GM18909 (cell line): Measurements from ENCODE around the gene KAT2A.

ENCODE experiments used
- ATAC-seq: cut with Tn5 transposase; IDR thresholded peaks from one replicate; pipeline ENCODE4 v1.9.1; 2021; ENCODE audit warnings: mild to moderate bottlenecking; ENCODE audit not compliant: unreplicated experiment, poor library complexity

Gene KAT2A

GRCh38 chr17:42068979-42069378, 52.2 kb downstream of the KAT2A start:
- ATAC-seq: no peak

DNA sequence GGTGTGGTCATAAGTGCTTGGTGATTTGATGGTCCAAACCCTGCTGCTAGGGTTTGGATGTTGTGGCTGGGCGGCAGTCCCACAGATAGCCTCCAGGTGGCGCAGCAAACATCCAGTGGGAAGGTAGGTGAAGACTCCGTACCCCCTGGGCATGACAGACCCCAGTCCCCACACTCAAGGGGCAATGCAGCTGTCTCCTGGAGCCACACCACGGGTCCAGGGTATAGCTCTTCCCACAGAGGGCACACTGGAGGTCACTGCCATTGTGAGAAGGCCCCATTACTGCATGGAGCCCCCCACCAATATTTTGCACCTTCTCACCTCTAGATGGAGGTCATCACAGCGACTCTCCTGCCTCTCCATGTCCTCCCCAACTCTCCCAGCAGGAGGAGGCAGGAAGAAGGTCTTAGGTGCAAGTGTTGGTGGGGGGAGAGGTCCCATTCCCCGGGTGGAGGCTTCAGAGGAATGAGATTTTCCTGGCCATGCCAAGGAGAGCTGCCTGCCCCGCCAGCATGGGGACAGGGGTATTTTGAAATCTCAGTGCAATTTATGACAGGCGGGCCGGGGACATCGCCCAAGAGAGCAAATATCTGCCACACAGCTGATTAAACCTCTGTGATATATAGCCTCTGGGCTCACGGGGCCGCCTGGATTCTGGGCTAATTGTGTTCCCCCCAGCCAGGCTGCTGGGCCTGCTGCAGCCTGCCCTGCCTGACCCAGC, 53.6 kb downstream of the KAT2A start:
- no peak for ATAC-seq

DNA sequence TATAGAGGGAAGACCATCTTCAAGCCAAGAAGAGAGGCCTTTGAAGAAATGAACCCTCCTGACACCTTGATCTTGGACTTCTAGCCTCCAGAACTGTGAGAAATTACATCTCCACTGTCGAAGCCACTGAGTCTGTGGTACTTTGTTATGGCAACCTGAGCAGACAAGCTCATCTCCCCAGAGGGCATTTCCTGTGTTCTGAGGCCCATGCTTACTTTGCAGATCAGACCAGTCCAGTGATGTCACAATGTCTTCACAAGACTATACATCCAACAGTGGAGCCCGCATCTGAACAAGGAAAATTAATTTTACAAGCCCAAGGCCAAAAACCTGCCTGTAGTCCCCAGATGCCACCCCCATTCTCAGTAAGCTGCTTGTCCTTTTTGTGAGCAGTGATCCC, 56.0 kb downstream of the KAT2A start:
- no peak for ATAC-seq
